GM18870 (cell line): ENCODE measurements around the gene USP43.
A peak's percentile ranks its signal among the peaks of the same experiment; 100 is the strongest.
"Not testable (repeated sequence)": the region's sequence is repeated elsewhere in the genome, so short reads cannot be mapped to it uniquely, and the experiment has no call there.

Experiments used
- ATAC-seq: cut with Tn5 transposase; IDR thresholded peaks from one replicate; pipeline ENCODE4 v1.9.1; 2021; ENCODE audit warnings: moderate library complexity; ENCODE audit not compliant: unreplicated experiment

The USP43 gene

DNA sequence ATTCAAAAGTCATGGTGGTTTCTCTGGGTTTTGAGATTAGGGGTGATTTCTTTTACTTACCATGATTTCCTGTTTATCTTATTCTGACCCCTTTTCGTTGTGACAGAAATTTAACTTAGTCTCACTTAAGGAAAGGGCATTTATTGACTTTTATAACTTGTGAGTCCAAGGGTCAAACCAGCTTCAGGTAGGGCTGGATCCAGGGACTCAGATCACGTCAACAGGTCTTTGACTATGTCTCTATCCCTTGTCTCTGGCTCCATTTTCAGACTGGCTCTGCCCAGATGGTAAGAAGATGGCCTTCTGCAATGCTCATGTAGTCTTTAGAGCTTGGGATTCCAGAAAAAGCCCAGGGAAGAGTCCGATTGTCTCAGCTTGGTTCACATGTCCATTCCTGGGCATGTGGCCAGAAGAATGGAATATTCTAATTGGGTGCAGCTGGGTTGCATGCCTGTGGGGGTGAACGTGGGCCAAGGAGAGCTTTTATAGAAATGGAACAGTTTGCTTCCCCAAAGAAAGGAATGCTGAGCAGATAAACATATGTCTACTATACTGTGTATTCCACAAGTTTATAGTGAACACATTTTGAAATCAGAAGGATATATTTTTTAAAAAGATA, 13.4 kb downstream of the USP43 start:
- ATAC-seq: no peak

DNA sequence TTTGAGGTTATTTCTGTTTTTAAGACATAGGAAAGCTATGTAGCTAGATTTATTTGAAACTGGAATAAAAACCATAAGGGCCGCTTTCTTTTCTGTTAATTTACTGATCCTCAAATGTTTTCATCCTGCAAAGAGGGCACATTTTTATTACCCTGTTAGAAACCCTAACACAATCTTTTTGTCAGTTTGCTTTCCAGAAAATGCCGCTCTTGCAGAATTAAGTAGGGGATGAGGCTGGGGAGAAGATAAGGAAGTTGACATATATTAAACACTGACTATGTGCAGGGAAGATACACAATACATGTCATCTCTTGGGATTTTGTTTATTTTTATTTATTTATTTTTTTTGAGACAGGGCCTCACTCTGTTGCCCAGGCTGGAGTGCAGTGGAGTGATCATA, 15.7 kb downstream of the USP43 start:
- no peak for ATAC-seq

DNA sequence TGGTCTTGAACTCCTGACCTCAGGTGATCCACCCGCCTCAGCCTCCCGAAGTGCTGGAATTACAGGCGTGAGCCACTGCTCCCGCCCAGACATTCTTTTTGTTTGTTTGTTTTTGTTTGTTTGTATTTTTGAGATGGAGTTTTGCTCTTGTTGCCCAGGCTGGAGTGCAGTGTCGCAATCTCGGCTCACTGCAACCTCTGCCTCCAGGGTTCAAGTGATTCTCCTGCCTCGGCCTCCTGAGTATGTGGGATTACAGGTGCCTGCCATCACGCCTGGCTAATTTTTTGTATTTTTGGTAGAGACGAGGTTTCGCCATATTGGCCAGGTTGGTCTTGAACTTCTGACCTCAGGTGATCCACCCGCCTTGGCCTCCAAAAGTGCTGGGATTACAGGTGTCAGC, 18.2 kb downstream of the USP43 start:
- not testable (repeated sequence) for ATAC-seq

DNA sequence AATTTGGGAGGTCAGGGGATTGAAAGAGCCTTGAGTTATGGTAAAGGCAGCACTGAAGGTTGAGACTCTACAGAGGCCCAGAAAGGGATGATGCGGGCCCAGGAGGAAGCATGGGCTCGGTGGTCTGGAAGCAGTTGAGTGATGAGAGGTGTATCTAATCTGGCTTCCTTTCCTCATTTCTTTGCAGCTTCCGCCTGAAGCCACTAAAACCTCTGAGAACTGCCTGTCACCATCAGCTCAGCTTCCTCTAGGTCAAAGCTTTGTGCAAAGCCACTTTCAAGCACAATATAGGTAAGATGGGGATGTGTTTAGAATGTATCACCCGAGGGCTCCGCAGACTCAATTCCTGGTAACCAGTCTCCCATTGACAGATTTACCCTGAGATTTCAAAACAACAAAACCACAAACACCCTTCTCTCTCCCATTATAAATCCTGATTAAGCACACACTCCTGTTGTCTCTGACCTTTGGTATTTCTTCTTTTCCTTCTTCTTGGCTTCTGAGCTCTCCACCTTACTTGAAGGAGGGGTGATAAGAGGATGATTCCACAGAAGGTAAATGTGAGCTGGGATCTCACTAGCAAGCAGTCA, 21.2 kb downstream of the USP43 start:
- no peak for ATAC-seq

DNA sequence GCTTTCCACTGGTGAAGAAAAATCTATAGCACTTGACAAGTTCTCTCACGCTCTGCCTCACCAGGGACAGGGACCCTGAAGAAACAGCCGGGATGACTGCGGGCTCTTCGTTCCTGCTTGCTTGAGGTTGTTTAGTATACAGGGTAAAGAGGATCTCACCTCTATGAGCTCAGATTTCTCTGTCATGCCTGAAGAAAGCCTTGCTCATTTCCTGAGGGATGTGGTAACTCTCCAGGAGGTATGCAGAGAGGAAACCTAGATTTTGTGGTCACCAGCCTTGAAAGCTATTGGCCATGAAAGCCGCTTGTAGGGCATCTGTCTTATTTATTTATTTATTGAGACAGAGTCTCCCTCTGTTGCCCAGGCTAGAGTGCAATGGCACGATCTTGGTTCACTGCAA, 23.2 kb downstream of the USP43 start:
- ATAC-seq: no peak

DNA sequence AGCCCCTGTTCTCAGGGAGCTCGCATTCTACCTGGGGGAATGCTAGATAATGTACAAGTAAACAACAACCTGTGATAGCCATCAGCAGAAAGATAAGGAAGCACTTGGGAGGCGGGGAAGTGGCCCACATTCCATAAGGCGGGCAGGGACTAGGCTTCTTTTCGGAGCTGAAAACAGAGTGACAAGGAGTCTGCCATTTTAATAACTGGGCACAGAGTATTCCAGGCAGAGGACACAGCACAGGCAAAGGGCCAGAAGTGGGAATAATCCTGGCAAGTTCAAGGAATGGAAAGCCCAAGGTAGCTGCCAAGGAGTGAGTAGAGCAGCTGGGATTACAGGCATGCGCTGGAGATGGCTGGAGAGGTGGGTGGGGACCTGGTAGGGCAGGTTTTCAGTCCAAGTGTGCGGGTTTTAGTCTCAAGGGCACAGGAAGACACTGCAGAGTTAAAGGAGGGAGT, 24.3 kb downstream of the USP43 start:
- no peak for ATAC-seq

DNA sequence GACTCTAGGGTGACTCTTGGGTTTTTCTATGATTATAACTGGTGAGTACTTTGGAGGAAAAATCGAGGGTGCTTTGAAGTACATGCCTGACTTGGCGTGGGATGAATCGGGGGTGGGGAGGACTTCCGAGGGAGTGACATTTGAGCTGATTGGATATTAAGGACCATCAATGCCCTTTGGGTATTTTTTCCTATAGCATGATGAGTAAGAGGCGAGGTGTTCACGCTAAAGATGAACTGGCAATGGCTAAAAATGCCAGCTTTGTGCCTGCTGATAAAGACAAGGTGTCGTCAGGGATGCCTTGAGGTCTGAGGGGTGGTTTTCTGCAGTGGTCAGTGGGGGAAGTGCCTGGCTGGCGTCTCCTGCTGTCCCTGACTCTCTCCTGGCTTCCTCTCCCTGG, 25.3 kb downstream of the USP43 start:
- ATAC-seq: no peak

DNA sequence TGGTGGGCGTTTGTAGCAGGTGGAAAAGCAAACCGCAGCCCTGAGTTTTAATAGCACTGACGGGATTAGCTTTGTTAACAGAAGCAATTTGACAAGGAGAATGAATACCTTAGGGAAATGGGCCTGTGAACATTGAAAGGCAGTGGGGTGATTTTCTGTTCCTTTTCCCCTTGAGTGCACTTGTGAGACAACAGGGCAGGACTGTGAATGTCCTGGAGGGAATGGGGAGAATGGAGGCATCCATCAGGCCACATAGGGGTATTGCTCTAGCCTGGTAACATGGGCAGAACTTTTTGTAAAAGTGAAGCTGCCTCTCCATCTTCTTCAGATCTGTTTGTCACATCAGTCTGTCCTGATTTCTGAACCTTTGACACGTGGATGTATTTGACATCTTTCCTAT, 26.2 kb downstream of the USP43 start:
- no peak for ATAC-seq

DNA sequence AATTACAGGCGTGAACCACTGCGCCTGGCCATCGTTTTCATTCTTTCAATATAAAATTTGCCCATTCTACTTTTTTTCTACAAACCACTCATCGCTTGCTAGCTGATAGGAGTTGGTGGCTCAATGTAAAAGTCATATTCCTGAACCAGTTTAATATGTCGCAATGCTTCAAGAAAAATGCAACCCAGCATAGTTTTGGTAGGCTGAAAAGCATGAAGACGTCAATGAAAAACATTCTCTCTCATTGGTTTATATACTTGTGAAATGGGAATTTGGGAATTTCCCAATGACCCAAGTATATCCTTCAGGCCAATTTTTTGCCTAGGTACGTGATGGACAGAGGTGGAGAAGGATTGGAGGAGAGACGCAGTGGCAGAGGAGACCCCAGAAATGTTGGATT, 26.9 kb downstream of the USP43 start:
- no peak for ATAC-seq

DNA sequence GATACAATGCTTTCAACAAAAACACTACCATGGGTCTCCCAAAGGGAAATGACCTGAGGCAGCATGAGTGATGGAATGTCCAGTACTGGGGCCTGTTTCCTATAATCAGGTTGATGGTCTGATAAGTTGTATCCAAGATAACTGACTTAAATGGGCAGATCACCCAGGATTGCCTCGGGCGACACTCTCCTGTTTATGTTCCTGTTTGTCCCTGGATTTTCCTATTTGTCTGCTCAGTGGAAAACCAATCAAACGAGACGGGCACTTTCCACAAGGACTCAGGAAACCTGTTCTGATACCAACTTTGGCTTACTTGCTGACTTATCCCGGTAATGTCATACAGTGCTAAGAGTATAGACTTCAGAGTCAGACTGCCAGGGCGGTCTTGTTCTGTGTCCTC, 27.4 kb downstream of the USP43 start:
- ATAC-seq: no peak

DNA sequence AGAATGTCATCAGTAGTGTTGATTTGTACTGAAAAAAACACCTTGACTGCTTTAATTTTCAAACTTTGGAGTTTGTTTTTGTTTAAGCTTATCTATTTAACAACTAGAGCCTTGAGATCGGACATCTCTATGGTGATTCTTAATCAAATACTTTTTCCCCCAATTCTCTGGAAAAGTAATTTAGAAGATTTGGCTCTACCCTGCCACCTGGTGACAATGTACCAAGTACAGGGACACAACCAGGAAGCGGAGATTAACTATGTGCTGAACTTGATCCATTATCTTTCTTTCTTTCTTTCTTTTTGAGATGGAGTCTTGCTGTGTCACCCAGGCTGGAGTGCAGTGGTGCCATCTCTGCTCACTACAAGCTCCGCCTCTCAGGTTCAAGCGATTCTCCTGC, 30.8 kb downstream of the USP43 start:
- no peak for ATAC-seq

DNA sequence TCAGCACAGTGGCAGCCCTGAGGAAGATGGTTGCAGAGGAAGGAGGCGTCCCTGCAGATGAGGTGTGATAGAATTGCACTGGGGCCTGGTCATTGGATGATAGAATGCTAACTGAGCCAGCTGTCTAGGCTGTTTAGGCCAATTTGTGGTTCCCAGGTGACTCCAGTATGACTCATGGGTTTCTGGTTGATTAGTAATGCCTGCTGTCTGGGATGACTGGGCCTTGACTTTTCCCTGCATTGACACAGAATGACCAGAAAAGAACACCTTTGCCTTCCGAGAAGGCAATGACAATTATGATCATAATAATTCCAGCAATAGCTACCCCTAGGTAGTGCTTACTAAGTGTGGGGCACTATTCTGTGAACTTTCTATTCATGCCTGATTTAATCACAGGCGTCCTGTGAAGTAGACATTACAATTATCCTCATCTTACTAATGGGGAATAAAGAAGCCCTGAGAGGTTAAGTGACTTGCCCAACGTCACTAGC, 31.5 kb downstream of the USP43 start:
- ATAC-seq: peak; percentile 57

DNA sequence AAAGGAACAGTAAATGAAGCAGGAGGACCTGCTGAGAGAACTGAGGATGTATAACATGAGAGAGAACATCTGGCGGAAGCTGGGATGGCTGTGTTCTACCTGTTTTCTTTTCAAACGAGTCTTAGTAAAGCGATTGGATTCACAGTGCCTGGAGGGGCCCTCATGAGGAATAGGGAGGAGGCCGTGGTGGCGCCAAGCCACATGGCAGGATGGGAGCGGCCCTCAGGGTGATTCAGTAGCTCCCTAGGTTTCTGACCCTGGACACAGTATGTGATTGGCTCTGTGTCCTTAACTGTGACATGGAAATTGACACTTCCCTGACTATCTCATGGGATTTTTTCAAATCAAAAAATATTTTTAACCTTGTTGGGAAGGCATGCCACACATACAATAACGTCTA, 32.1 kb downstream of the USP43 start:
- no peak for ATAC-seq

DNA sequence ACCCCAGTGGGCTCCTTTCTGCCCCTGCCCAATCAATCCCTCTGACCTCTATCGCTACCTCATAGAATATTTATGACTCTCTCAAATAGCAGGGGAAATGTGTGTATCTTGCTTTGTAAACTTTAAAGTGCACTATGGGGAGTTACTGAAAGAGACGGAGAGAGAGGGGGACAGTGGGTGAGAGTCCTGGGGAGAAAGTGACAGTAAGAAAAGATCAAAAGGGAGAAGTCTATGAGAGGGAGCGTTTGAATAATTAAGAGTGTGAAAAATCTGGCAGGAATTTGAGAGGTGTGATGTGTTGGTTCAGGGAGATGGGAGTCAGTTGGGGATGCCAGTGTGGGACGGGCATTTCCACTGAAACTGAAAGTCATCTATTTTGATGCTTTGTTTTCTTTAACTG, 32.6 kb downstream of the USP43 start:
- ATAC-seq: no peak

DNA sequence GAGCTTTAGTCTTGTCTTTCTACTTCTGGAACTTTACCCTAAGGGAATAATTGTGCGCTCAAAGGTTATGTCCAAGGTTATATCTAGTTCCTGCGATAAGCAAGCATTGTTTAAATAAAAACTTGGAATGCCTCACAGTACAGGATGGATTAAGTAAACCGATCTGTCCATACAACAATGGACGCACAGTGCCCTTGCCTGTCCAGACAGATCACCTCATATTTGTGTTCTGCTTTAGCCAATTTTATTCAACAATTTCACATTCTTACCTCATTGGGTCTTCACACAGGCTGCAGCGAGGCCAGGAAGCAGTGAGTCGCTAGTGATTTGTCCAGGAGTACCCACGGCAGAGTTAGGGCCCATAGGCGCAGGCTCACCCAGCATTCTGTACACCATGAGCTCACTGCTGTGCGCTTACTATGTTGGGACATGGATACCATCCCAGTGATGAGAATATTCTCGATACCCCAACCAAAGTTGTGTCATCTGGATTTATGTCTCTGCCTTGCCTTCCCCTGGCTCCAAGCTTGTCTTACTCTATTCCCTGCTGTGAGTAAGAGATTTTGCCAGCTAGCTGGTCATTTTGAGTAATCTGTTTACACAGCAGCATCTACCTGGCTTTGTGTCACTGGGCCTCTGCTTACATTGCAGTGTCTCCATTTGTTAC, 39.8 kb downstream of the USP43 start:
- ATAC-seq: no peak

DNA sequence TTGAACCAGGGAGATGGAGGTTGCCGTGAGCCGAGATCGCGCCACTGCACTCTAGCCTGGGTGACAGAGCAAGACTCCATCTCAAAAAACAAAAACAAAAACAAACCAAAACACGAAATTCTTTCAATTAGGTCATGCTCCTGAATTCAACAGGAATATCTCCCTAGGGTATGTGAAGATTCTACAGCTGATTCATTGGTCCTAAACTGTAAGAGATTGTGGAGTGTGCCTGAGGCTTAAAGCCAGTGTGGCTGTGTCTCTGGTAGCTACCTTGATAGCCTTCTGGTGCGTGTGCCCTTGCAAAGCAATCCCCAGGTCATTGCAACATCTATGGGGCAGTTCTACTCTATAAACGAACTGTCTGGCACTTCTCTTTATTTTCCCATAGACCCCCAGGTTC, 48.4 kb downstream of the USP43 start:
- ATAC-seq: no peak

DNA sequence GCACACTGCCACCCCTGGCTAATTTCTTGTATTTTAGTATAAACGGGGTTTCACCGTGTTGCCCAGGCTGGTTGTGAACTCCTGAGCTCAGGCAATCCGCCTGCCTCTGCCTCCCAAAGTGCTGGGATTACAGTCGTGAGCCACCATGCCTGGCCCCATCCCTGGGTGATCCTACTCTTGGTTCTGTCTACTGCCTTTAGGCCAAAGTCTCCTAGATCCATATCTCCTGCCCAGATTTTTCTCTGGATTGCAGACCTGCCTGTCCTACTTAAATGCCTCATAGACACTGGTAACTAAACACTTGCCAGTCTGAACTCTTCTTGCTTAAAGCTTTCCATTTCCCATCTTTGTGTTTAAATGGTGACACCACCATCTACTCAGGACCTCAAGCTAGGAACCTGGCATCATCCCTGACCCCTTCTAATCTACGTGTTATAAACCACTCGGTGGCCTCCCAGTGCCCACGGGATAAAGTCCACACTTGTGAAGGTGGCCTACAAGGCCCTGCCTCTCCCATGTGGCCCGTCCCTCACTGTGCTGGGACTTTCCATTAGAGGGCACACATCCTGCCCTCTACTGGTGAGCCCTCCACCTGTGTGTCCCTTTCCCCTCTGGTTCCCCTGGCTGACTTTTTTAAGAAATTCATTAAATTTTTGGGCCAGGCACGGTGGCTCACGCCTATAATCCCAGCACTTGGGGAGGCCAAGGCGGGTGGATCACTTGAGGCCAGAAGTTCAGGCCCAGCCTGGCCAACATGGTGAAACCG, 51.1 kb downstream of the USP43 start:
- ATAC-seq: no peak

DNA sequence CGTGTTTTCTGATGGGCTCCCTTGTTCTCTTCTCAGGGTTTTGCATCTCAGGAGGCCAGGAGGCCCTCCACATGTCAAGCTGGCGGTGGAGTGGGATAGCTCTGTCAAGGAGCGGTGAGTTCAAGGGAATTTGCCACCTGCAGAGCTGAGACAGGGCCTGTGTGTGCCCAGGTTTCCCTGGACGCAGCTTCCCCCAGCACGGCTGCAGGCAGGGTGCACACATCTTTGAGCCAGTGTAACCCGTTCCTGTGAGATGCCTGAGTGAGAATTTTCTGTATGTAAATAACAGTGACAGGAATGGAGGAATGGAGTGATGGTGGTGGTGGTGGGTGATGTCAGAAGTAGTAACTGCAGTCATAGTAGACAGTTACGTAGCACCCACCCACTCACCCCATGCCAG, 54.8 kb downstream of the USP43 start:
- no peak for ATAC-seq

DNA sequence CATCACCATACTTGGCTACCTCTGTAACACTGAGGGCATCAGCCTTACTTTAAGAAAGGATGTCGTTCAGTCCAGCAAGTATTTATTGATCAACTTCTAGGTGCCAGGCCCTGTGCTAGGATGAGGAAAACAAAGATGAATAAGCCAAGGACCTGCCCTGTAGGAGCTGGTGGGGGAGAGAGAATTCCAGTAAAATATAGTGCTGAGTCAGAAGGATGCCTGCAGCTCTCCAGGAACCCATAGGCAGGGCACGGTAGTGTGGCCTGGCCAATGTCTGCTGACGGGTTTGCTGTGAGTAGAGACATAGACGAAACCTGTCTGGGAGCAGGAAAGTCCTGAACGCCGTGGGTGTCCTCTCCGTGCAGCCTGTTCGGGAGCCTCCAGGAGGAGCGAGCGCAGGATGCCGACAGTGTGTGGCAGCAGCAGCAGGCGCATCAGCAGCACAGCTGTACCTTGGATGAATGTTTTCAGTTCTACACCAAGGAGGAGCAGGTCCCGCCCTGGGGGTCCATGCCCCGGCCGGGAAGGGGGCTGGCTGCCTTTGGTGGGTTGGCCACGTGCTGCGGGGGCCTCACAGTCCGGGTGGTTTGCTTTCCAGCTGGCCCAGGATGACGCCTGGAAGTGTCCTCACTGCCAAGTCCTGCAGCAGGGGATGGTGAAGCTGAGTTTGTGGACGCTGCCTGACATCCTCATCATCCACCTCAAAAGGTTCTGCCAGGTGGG, 55.6 kb downstream of the USP43 start:
- ATAC-seq: no peak

DNA sequence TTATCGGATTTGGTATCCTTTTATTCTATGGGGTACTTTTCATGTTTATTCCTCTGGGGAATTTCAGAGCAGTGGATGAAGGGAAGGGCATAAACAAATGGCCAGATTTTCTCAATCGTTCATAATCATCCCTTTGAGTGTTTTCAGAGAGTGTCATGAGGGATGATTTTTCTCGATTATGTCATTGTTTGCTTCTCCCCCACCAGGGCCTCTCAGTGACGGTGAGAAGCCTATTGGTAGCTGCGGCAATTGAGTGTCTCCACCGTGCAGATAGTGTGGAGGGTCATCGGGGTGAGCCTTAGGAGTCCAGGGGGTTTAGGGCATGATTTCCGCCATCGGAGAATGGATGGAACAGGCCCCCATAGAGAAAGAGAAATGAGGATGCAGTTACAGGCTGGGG, 57.2 kb downstream of the USP43 start:
- ATAC-seq: no peak
